Heart right ventricle (tissue), 16 donors: Measurements from ENCODE around the gene JMJD7. TPM values are rescaled to one million over a fixed set of nuclear protein-coding genes. Genes with fewer than 3 reads are reported as not detected.

Experiments used
- ATAC-seq, 8 donors: fragments of 200-7000 bp; cut with Tn5 transposase; one replicate each; pipeline ENCODE4 v1.9.1; 2020; ENCODE audit warnings: mild to moderate bottlenecking in 8 of 8, moderate library complexity in 8 of 8, moderate number of reproducible peaks in 1 of 8
- DNase-seq, 2 donors: peaks; one replicate each; pipeline ENCODE4 v3.0.0-alpha.2; 2020
- H3K27ac ChIP-seq, 10 donors: fragments of 200-600 bp; sonication (generic) in 2 of 10; one replicate each; pipeline versions ENCODE4 v1.5.0 to v1.8.0; 2020 to 2022; ENCODE audit warnings: mild to moderate bottlenecking in 3 of 10
- H3K27me3 ChIP-seq, 7 donors: fragments of 200-600 bp; one replicate each; pipeline ENCODE4 v1.8.0; 2021 to 2022; ENCODE audit warnings: mild to moderate bottlenecking in 2 of 7
- H3K36me3 ChIP-seq, 9 donors: fragments of 200-600 bp; sonication (generic) in 1 of 9; one replicate each; pipeline versions ENCODE4 v1.5.0 to v1.8.0; 2020 to 2022; ENCODE audit warnings: mild to moderate bottlenecking in 2 of 9
- H3K4me1 ChIP-seq, 9 donors: fragments of 200-600 bp; sonication (generic) in 1 of 9; one replicate each; pipeline versions ENCODE4 v1.5.0 to v1.8.0; 2020 to 2022; ENCODE audit warnings: mild to moderate bottlenecking in 4 of 9
- H3K4me3 ChIP-seq, 10 donors: fragments of 200-600 bp; sonication (generic) in 2 of 10; one replicate each; pipeline versions ENCODE4 v1.5.0 to v1.8.0; 2020 to 2022; ENCODE audit warnings: mild to moderate bottlenecking in 7 of 10, moderate library complexity in 2 of 10
- H3K9me3 ChIP-seq, 11 donors: fragments of 200-600 bp in 10 of 11; sonication (generic) in 2 of 11; one replicate each; pipeline versions ENCODE4 v1.5.0 to v1.8.0; 2013 to 2022; ENCODE audit warnings: mild to moderate bottlenecking in 2 of 11, control low read depth in 1 of 11, moderate library complexity in 1 of 11
- CTCF ChIP-seq, 9 donors: fragments of 200-600 bp; sonication (generic) in 2 of 9; IDR thresholded peaks; one replicate each; pipeline versions ENCODE4 v1.5.0 to v1.8.0; 2021 to 2022; ENCODE audit warnings: antibody characterized with exemption in 9 of 9, mild to moderate bottlenecking in 5 of 9, moderate library complexity in 1 of 9
- WGBS, 2 donors: extraction: QIAGEN DNeasy Blood & Tissue Kit; methylation state at CpG; one replicate each; pipeline ENCODE4 v1.1.7; 2013; ENCODE audit warnings: inconsistent platforms in 1 of 2; 5-methylcytosine and 5-hydroxymethylcytosine counted together
- intact Hi-C, 10 donors: fragments of 100-400 bp; cut with DNase I; formaldehyde crosslinking; loops; one replicate each; pipeline versions ENCODE4 v1.11.1 to v1.14.2; 2022
- polyA plus RNA-seq, 2 donors: library from polyadenylated mRNA; stranded (reverse); fragments of 200-250 nt; gene quantifications; one replicate each; pipeline ENCODE4 v1.2.3, GENCODE V29; 2013
- total RNA-seq, 10 donors: library from RNA; stranded (reverse); fragmentation: NEBNext Ultra II Directional in 3 of 10; extraction: Animal tissue kit (Norgen Biotek cat#: 25700) in 3 of 10; gene quantifications; one replicate each; pipeline versions ENCODE4 v1.2.1 to v1.2.4, GENCODE V29; 2021 to 2023
- donor health status: Arrhythmogenic right ventricular cardiomyopathy.
- donor health status: ischemic (EF 13 %, LVEDD 7.1; RV severe dilation, severe dysfunction).
- donor health status: healthy with polysubstance abuse.
- donor health status: DM: no; HTN: yes; CAD: no.
- donor health status: DM: no; HTN: no; CAD: no.
- donor health status: ischemic (EF 25% LVEDD 6.9; RV normal size, moderate dysfunction).
- donor health status: ischemic (EF 25% LVEDD 5.7; RV mildly dilated, moderate dysfunction).
- donor health status: healthy.
- donor health status: DM: yes; HTN: yes; CAD: no.
- donor health status: Ischemic cardiomyopathy.
- donor health status: ischemic (EF 35%, LVEDD 5.7; RV mildly dilated, moderate dysfunction).
- donor health status: nonischemic (EF 11% LVEDD 7.7; RV severe dilation, severe dysfunction).
- donor health status: DM: yes; HTN: yes; CAD: no.
- donor health status: PGD.
- donor health status: ischemic (EF 29% LVEDD 5.4; RV normal size, mild dysfunction).
- donor health status: nonischemic (EF 23%, LVEDD 6.1; RV moderate dilation, normal function).

The JMJD7 gene
- total and polyA plus RNA-seq, 12 donors: 8.6 to 23.0 (median 12.9) TPM

- Histone ChIP-seq H3K36me3 (peaks cover 0 to 22% (median 8%) of the 10 kb centered on the region in 9 donors), H3K27ac (no peak overlapping the region), H3K4me3 (no peak overlapping the region), H3K27me3 (no peaks in the 10 kb centered on the region), H3K9me3 (no peaks in the 10 kb centered on the region), H3K4me1 (peaks cover 0 to 32% (median 6%) of the 10 kb centered on the region in 9 donors)
- 67 to 69% methylated on average over 8 of the region's 8 CpGs for WGBS, 2 donors
- intact Hi-C loops: loop anchor here in 1 of 10 donors (10.0 kb wide), 1 partner anchor 200 kb away; no protein-coding TSS in a partner anchor
- no peak for DNase-seq
- no peak for TF ChIP-seq CTCF (IDR thresholded peaks at IDR 0.05)
- peak in 1 of 8 donors; percentile 13 for ATAC-seq
Measured at GRCh38 chr15:41804916-41805666, 22.8 kb upstream of the JMJD7 start.

- intact Hi-C loops: loop anchor here in 1 of 10 donors (10.0 kb wide), 1 partner anchor 201 kb away; no protein-coding TSS in a partner anchor
- WGBS, 2 donors: 86 to 90% methylated on average over 3 of the region's 3 CpGs
Measured at GRCh38 chr15:41805711-41806110, 22.2 kb upstream of the JMJD7 start.

GRCh38 chr15:41806291-41807181 lies 21.4 kb upstream of the JMJD7 start:
- Histone ChIP-seq H3K9me3 (no peaks in the 10 kb centered on the region), H3K4me1 (peaks cover 0 to 39% (median 6%) of the 10 kb centered on the region in 9 donors), H3K27ac (no peak overlapping the region), H3K4me3 (no peak overlapping the region), H3K36me3 (peaks cover 0 to 8% (median 0%) of the 10 kb centered on the region in 9 donors), H3K27me3 (no peaks in the 10 kb centered on the region)
- ATAC-seq (peak; percentile 39 to 77 (median 61)), DNase-seq (peak in 1 of 2 donors; percentile 28)
- intact Hi-C loops: loop anchor here in 1 of 10 donors (10.0 kb wide), 1 partner anchor 202 kb away; no protein-coding TSS in a partner anchor
- TF ChIP-seq CTCF (IDR thresholded peaks at IDR 0.05): peak in 4 of 9 donors; percentile 12 to 36 (median 28)
- 55 to 79% methylated on average over 10 of the region's 10 CpGs for WGBS, 2 donors

More at GRCh38 chr15:41805711-41806110, 22.2 kb upstream of the JMJD7 start:
- Histone ChIP-seq H3K36me3 (peaks cover 0 to 16% (median 4%) of the 10 kb centered on the region in 9 donors), H3K9me3 (no peaks in the 10 kb centered on the region), H3K27ac (no peak overlapping the region), H3K27me3 (no peaks in the 10 kb centered on the region), H3K4me1 (peaks cover 0 to 32% (median 6%) of the 10 kb centered on the region in 9 donors), H3K4me3 (no peak overlapping the region)
- DNase-seq (no peak), ATAC-seq (no peak)
- no peak for TF ChIP-seq CTCF (IDR thresholded peaks at IDR 0.05)

- no peak overlapping the region for H3K27ac ChIP-seq
- ATAC-seq (no peak), DNase-seq (no peak)
- no peaks in the 10 kb centered on the region for H3K9me3 ChIP-seq
- H3K36me3 ChIP-seq: peaks cover 0 to 23% (median 0%) of the 10 kb centered on the region in 9 donors
- no peak overlapping the region for H3K4me3 ChIP-seq
- H3K4me1 ChIP-seq: peaks cover 0 to 40% (median 6%) of the 10 kb centered on the region in 9 donors
- intact Hi-C loops: loop anchor here in 1 of 10 donors (10.0 kb wide), 1 partner anchor 204 kb away; no protein-coding TSS in a partner anchor
- TF ChIP-seq CTCF (IDR thresholded peaks at IDR 0.05): no peak
- WGBS, 2 donors: 92 to 94% methylated on average over 2 of the region's 2 CpGs
- H3K27me3 ChIP-seq: no peaks in the 10 kb centered on the region
Measured at GRCh38 chr15:41809121-41809520, 18.8 kb upstream of the JMJD7 start.
